IMR-90 (cell line): Measurements from ENCODE around the gene SCGB1C2. TPM values are rescaled to one million over a fixed set of nuclear protein-coding genes. Genes with fewer than 3 reads are reported as not detected.
"Not testable (repeated sequence)": the region's sequence is repeated elsewhere in the genome, so short reads cannot be mapped to it uniquely, and the experiment has no call there.

ENCODE experiments used
- ATAC-seq: fragments of 200-7000 bp; cut with Tn5 transposase; 2 replicates; pipeline ENCODE4 v1.9.1; 2020; ENCODE audit warnings: low read depth, mild to moderate bottlenecking, moderate library complexity
- BruUV-seq: library from RNA; stranded (reverse); fragments of 400-500 nt; replicated peaks from 2 replicates; lab custom pipeline; 2021; lab: Mats Ljungman, UMichigan
- CTCF ChIA-PET: fragments of 300-600 bp; formaldehyde crosslinking; extraction: SDS; loops from one replicate; lab custom pipeline; 2021; ENCODE audit warnings: antibody characterized with exemption; lab: Yijun Ruan, JAX
- POLR2A ChIA-PET: fragments of 300-600 bp; sonication (Branson Sonifier 250); formaldehyde crosslinking; loops from one replicate; lab custom pipeline; 2022; ENCODE audit warnings: antibody characterized with exemption; ENCODE audit not compliant: unreplicated experiment; lab: Charles Lee
- DNase-seq: peaks from one replicate; pipeline ENCODE4 v3.0.0; 2013
- H2AFZ ChIP-seq: replicated peaks from 2 replicates; pipeline ENCODE3; 2013; ENCODE audit warnings: low read length, mild to moderate bottlenecking; ENCODE audit not compliant: poor library complexity
- H2AK5ac ChIP-seq: 2 replicates; pipeline ENCODE4 v1.6.1; 2013; ENCODE audit warnings: low read depth, low read length, inconsistent platforms
- H2AK9ac ChIP-seq: replicated peaks from 2 replicates; pipeline ENCODE3; 2013; ENCODE audit warnings: mild to moderate bottlenecking, low read depth, low read length, moderate library complexity; ENCODE audit not compliant: poor library complexity
- H2BK120ac ChIP-seq: 2 replicates; pipeline ENCODE4 v1.6.1; 2013; ENCODE audit warnings: low read depth, low read length, inconsistent platforms
- H2BK15ac ChIP-seq: 3 replicates; pipeline ENCODE4 v1.6.1; 2013; ENCODE audit warnings: low read depth, low read length, inconsistent platforms
- H2BK20ac ChIP-seq: 2 replicates; pipeline ENCODE4 v1.6.1; 2013; ENCODE audit warnings: low read depth, mild to moderate bottlenecking, inconsistent platforms, low read length, moderate library complexity
- H2BK5ac ChIP-seq: 2 replicates; pipeline ENCODE4 v1.6.1; 2013; ENCODE audit warnings: mild to moderate bottlenecking, low read depth, low read length, inconsistent platforms; ENCODE audit not compliant: poor library complexity, severe bottlenecking
- H3K14ac ChIP-seq: replicated peaks from 2 replicates; pipeline ENCODE4 v1.6.1; 2013; ENCODE audit warnings: low read depth, low read length, inconsistent platforms
- H3K18ac ChIP-seq: 2 replicates; pipeline ENCODE4 v1.6.1; 2013; ENCODE audit warnings: low read depth, low read length, control low read depth
- H3K23ac ChIP-seq: 2 replicates; pipeline ENCODE4 v1.6.1; 2013; ENCODE audit warnings: low read depth, low read length, inconsistent platforms
- H3K27ac ChIP-seq: 2 replicates; pipeline ENCODE4 v1.5.1; 2013; ENCODE audit warnings: mild to moderate bottlenecking, control low read depth, low read length; ENCODE audit not compliant: insufficient read depth
- H3K27me3 ChIP-seq: 2 replicates; pipeline ENCODE4 v1.6.1; 2013; ENCODE audit warnings: low read length; ENCODE audit not compliant: control insufficient read depth, insufficient read depth
- H3K36me3 ChIP-seq: 2 replicates; pipeline ENCODE4 v1.6.1; 2013; ENCODE audit warnings: low read length, mixed read lengths; ENCODE audit not compliant: control insufficient read depth, insufficient read depth
- H3K4ac ChIP-seq: 2 replicates; pipeline ENCODE4 v1.6.1; 2013; ENCODE audit warnings: low read depth, low read length, inconsistent platforms
- H3K4me1 ChIP-seq: 2 replicates; pipeline ENCODE4 v1.6.1; 2013; ENCODE audit warnings: low read length, mixed read lengths; ENCODE audit not compliant: control insufficient read depth, insufficient read depth
- H3K4me2 ChIP-seq: 2 replicates; pipeline ENCODE4 v1.6.1; 2013; ENCODE audit warnings: low read depth, mild to moderate bottlenecking, control low read depth, low read length, moderate library complexity
- H3K4me3 ChIP-seq: 2 replicates; pipeline ENCODE4 v1.5.1; 2013; ENCODE audit warnings: low read depth, mild to moderate bottlenecking, control low read depth, low read length, moderate library complexity; ENCODE audit not compliant: insufficient read depth
- H3K56ac ChIP-seq: 2 replicates; pipeline ENCODE4 v1.6.1; 2013; ENCODE audit warnings: low read length, inconsistent platforms; ENCODE audit not compliant: insufficient read depth; ENCODE audit errors: extremely low read depth
- H3K79me1 ChIP-seq, 2 experiments: 2 replicates each; pipeline ENCODE4 v1.6.1; 2013; ENCODE audit warnings: low read length in 2 of 2, inconsistent platforms in 1 of 2, low read depth in 1 of 2
- H3K9ac ChIP-seq: 2 replicates; pipeline ENCODE4 v1.6.1; 2013; ENCODE audit warnings: low read depth, low read length, control low read depth
- H3K9me1 ChIP-seq: 2 replicates; pipeline ENCODE4 v1.6.1; 2013; ENCODE audit warnings: low read length, inconsistent platforms; ENCODE audit not compliant: insufficient read depth
- H3K9me3 ChIP-seq: 2 replicates; pipeline ENCODE4 v1.6.1; 2013; ENCODE audit warnings: low read length; ENCODE audit not compliant: control insufficient read depth, insufficient read depth
- H4K20me1 ChIP-seq: 2 replicates; pipeline ENCODE4 v1.6.1; 2013; ENCODE audit warnings: low read length, inconsistent platforms; ENCODE audit not compliant: insufficient read depth
- H4K5ac ChIP-seq: 2 replicates; pipeline ENCODE4 v1.6.1; 2013; ENCODE audit warnings: mild to moderate bottlenecking, low read depth, low read length, control low read depth
- H4K8ac ChIP-seq, 2 experiments: 2 replicates each; pipeline ENCODE4 v1.6.1; 2013; ENCODE audit warnings: low read depth in 2 of 2, low read length in 2 of 2, control low read depth in 1 of 2, inconsistent platforms in 1 of 2
- H4K91ac ChIP-seq: 2 replicates; pipeline ENCODE4 v1.6.1; 2013; ENCODE audit warnings: low read depth, low read length, inconsistent platforms; ENCODE audit not compliant: insufficient read depth
- MAFK ChIP-seq: IDR thresholded peaks from 2 replicates; pipeline ENCODE4 v1.6.1; 2012; ENCODE audit warnings: low read depth, low read length, improper control_type of control experiment
- WGBS, 2 experiments: methylation state at CpG; one replicate each; pipeline versions ENCODE4 v1.1.5 to v1.1.7; 2013; ENCODE audit warnings: missing lambda C conversion rate in 2 of 2; ENCODE audit not compliant: insufficient read length in 1 of 2; ENCODE audit errors: extremely low coverage in 2 of 2; 5-methylcytosine and 5-hydroxymethylcytosine counted together
- dilution Hi-C: fragments of 300-500 bp; cut with HindIII; formaldehyde crosslinking; loops from one replicate; pipeline ENCODE4 v1.14.3; 2018; ENCODE audit warnings: low sequenced_read_pairs; ENCODE audit not compliant: unreplicated experiment
- in situ Hi-C: fragments of 300-500 bp; cut with MboI; formaldehyde crosslinking; loops from 3 replicates; pipeline ENCODE4 v1.14.3; 2019; ENCODE audit warnings: low sequenced_read_pairs, inconsistent platforms, mixed read lengths
- intact Hi-C: fragments of 100-400 bp; cut with micrococcal nuclease; formaldehyde crosslinking; loops from 2 replicates; pipeline ENCODE4 v1.10.0; 2022
- polyA plus RNA-seq, 3 experiments: library from polyadenylated mRNA; depleted of rRNA; stranded (reverse); fragments of >200 nt; gene quantifications; 2 replicates each; pipeline ENCODE4 v1.2.3, GENCODE V29; 2012; ENCODE audit warnings: low replicate concordance in 1 of 3
- total RNA-seq: library from RNA; depleted of rRNA; stranded (reverse); fragments of >200 nt; gene quantifications from 2 replicates; pipeline ENCODE4 v1.2.3, GENCODE V29; 2012
- TF ChIP-seq, protein P1 (sequence below): fragments of 150-350 bp; IDR thresholded peaks from 2 replicates; pipeline ENCODE4 v1.6.1; 2017; ENCODE audit warnings: mild to moderate bottlenecking, antibody characterized with exemption, low read length, low read depth
- TF ChIP-seq, protein P2 (sequence below): conservative IDR thresholded peaks from 2 replicates; pipeline ENCODE4 v1.5.1; 2012; ENCODE audit warnings: mild to moderate bottlenecking, low read depth, low read length, improper control_type of control experiment

Gene SCGB1C2
- total and polyA plus RNA-seq, 2 of the 4 experiments (the other 2 are of a cell fraction), result not detected

DNA sequence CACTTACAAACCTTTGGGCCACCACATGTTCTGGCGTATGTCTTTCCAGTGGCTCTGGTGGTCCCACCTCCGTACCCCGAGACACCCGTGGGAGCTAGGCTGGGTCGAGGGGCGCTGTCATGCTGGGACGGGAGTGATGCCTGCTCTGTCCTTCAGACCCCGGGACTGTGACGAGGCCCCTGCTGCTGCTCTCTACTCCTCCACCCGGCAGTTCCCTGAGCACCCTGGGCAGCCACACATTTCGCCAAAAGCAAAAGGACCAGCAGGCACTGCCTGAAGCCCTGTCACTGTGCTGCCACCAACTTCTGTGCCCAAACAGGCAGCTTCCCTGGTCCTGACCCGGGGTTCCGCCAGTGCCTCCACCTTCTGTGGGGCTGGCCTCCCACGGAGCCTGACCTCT, 28.6 kb downstream of the SCGB1C2 start:
- no TSS peak for BruUV-seq
- Histone ChIP-seq H3K4me3 (no peak overlapping the region), H2BK5ac (no peak overlapping the region), H3K4me2 (no peak overlapping the region), H3K56ac (no peak overlapping the region), H2AK9ac (no peak overlapping the region), H3K18ac (no peak overlapping the region), H3K23ac (no peak overlapping the region), H2AFZ (no peak overlapping the region), H3K9ac (no peak overlapping the region), H3K9me3 (no peaks in the 10 kb centered on the region), H2BK20ac (no peak overlapping the region), H3K4ac (no peak overlapping the region), H4K91ac (no peak overlapping the region), H4K5ac (no peak overlapping the region), H3K27me3 (peaks cover 24% of the 10 kb centered on the region), H3K9me1 (no peaks in the 10 kb centered on the region), H2BK120ac (no peak overlapping the region), H3K36me3 (no peaks in the 10 kb centered on the region), H3K14ac (no peak overlapping the region), H4K8ac (no peak overlapping the region), H3K27ac (no peak overlapping the region), H2BK15ac (no peak overlapping the region), H2AK5ac (no peak overlapping the region), H3K4me1 (no peaks in the 10 kb centered on the region), H3K79me1 (no peaks in the 10 kb centered on the region), H4K20me1 (no peaks in the 10 kb centered on the region; the same call in 1 of the 2 replicates)
- in situ Hi-C loops, result no loop called here
- dilution Hi-C loops, result no loop called here
- 68% methylated on average over 11 of the region's 14 CpGs; no CpG with 5 or more reads in 1 of the 2 experiments for WGBS, 2 experiments
- TF ChIP-seq, protein P1, sequence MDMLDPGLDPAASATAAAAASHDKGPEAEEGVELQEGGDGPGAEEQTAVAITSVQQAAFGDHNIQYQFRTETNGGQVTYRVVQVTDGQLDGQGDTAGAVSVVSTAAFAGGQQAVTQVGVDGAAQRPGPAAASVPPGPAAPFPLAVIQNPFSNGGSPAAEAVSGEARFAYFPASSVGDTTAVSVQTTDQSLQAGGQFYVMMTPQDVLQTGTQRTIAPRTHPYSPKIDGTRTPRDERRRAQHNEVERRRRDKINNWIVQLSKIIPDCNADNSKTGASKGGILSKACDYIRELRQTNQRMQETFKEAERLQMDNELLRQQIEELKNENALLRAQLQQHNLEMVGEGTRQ, result no peak
- TF ChIP-seq MAFK, result no peak
- TF ChIP-seq, protein P2, sequence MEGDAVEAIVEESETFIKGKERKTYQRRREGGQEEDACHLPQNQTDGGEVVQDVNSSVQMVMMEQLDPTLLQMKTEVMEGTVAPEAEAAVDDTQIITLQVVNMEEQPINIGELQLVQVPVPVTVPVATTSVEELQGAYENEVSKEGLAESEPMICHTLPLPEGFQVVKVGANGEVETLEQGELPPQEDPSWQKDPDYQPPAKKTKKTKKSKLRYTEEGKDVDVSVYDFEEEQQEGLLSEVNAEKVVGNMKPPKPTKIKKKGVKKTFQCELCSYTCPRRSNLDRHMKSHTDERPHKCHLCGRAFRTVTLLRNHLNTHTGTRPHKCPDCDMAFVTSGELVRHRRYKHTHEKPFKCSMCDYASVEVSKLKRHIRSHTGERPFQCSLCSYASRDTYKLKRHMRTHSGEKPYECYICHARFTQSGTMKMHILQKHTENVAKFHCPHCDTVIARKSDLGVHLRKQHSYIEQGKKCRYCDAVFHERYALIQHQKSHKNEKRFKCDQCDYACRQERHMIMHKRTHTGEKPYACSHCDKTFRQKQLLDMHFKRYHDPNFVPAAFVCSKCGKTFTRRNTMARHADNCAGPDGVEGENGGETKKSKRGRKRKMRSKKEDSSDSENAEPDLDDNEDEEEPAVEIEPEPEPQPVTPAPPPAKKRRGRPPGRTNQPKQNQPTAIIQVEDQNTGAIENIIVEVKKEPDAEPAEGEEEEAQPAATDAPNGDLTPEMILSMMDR, result no peak
- no peak for DNase-seq
- ATAC-seq, result no peak
- POLR2A ChIA-PET, result no interaction called here
- intact Hi-C loops, result no loop called here
- CTCF ChIA-PET, result no interaction called here

DNA sequence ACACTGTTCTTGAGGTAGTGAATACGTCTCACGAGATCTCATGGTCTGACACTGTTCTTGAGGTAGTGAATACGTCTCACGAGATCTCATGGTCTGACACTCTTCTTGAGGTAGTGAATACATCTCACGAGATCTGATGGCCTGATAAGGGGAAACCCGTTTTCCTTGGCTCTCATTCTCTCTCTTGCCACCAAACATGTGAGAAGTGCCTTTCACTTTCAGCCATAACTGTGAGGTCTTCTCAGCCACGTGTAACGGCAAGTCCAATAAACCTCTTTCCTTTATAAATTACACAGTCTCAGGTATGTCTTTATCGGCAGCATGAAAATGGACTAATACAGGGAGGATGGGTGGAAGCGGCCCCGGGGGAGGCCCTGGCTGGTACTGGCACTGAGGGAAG, 31.2 kb downstream of the SCGB1C2 start:
- H2AFZ ChIP-seq, intact Hi-C loops, H4K5ac ChIP-seq, H3K14ac ChIP-seq, H3K4me2 ChIP-seq, H3K9me1 ChIP-seq, CTCF ChIA-PET, in situ Hi-C loops, H3K18ac ChIP-seq, H3K36me3 ChIP-seq, H3K79me1 ChIP-seq, H3K23ac ChIP-seq, H2BK15ac ChIP-seq, ATAC-seq, H2BK5ac ChIP-seq, H2BK120ac ChIP-seq, H3K56ac ChIP-seq, H2AK5ac ChIP-seq, H2BK20ac ChIP-seq, H3K4me1 ChIP-seq, H2AK9ac ChIP-seq, H3K9ac ChIP-seq, BruUV-seq, dilution Hi-C loops, H3K27ac ChIP-seq, POLR2A ChIA-PET, H4K20me1 ChIP-seq, H4K91ac ChIP-seq, H4K8ac ChIP-seq, H3K9me3 ChIP-seq, H3K4me3 ChIP-seq, H3K4ac ChIP-seq, DNase-seq: not testable (repeated sequence)
- no CpG with 5 or more reads among the region's 11 CpGs for WGBS, 2 experiments
- peaks cover 15% of the 10 kb centered on the region; the same call in 1 of the 2 replicates for H3K27me3 ChIP-seq
